NCI-H82 treated with DMSO at 0.1 percent for 48 hours (cell line): ENCODE measurements around the gene FIGLA.

Experiments
- DNase-seq: peaks from one replicate; lab custom pipeline; 2025; ENCODE audit not compliant: unreplicated experiment; lab: John Stamatoyannopoulos, UW

FIGLA gene, protein sequence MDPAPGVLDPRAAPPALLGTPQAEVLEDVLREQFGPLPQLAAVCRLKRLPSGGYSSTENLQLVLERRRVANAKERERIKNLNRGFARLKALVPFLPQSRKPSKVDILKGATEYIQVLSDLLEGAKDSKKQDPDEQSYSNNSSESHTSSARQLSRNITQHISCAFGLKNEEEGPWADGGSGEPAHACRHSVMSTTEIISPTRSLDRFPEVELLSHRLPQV

DNA sequence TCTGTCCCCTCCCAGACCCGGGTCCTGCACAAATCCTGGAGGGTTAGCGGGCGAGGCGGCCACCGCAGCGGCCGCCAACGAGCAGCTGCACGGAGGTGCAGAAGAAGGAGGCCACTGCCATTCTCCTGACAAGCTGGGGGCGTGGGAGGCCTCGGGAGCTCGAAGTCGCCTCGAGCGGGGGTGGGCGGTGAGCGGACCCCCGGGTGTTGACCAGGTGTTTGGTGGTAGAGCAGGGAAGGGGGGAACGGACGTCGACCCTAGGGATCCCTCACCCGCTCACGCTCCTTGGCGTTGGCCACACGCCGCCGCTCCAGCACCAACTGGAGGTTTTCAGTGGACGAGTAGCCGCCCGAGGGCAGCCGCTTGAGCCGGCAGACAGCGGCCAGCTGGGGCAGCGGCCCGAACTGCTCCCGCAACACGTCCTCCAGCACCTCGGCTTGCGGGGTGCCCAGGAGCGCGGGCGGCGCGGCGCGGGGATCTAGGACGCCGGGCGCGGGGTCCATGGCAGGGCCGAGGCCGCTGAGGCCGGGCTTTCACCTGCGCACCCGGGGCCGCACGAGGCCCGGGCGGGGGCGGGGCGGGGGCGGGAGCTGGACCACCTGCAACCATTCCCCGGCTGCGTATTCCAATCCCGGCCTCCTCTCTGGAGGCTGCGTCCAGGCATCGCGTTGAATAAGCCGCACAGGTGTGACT is at the start of gene FIGLA:
Gene FIGLA, minus strand, starts transcription at position 508 of the 693 bp plus-strand sequence. Its CDS starts 5 bp downstream, at position 503.
- no peak for DNase-seq

DNA sequence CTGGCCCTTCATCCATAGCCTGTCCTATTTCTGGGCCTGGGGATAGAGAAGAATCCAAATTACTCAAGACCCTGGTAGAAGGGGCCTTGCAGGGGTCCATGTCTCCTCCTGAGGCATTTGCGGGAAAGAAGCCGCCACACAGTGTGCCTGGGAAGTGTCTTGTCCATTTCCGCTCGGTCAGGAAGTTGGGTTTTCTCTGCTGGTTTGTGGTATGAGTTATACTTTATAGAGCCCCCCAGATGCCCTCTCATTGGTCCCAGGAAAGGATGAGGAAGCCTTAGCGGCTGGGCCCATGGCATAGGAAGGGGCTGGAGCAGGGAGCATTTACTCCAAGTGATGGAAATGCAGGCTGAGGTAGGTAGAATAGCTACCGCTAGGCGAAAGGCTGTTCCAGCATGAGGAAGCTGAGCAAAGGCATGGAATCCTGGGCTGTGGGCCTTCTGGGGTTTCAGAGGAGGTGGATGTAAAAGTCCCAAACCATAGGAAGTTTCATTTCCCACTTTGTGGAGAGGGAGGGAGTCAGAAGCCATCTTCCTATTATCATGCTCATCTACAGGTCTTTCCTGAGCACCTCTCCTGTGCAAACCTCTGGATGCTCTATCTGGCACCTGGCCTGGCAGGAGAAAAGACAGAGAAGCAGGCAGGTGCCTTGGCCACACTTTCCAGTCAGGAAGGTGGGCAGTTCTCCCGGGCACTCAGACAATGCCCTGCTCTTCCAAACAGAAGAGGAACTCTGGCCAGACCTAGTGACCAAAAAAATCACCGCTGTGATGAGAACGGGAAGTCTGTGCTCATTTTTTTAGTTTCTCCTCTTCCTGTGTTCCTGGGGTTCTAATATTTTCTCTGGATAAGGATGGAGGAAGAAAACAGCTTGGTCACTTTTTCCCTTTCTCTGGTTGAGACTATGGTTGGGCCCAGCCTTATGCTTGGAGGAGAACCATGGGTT is 47.8 kb upstream of the FIGLA start:
- DNase-seq = no peak

DNA sequence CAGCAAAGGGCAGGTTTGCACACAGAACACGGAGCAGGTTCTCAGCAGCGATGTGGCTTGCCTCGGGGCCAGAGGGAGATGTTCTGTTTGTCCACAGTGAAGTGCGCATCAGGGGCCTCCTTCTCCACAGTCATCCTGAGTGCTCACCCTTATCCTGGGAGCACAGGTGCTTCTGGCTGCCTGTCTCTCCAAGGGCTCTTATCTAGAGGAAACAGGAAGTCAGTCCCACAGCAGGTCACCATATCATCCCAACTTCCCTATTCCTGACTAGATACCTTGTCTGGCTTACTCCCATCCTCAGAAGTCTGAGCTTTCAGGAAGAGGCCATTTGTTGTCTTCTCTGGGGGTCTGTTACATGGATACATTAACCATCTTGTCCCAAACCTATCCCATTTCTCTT is 45.2 kb upstream of the FIGLA start, which contains the start of gene CD207:
Gene CD207, minus strand, starts transcription at position 174 of the 400 bp plus-strand sequence. Its CDS starts 40 bp downstream, at position 134.
- DNase-seq = no peak

DNA sequence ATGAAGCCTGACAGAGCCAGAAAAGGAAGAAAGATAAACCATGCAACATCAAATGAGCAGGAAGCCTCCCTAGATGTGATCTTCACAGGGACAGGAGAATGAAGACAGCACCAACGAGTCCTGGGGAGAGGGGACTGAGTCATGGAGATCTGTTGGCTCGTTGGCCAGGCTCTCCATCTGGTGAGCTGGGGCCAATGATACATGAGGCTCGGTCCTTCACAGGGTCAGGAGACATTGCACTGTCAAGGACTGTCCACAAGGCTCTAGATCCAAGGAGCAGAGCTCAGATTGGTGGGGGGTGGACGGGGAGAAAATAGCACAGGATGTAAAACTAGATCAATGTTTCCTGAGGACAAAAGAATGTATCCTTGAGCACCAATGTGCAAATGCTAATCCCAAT is 44.4 kb upstream of the FIGLA start:
- no peak for DNase-seq

DNA sequence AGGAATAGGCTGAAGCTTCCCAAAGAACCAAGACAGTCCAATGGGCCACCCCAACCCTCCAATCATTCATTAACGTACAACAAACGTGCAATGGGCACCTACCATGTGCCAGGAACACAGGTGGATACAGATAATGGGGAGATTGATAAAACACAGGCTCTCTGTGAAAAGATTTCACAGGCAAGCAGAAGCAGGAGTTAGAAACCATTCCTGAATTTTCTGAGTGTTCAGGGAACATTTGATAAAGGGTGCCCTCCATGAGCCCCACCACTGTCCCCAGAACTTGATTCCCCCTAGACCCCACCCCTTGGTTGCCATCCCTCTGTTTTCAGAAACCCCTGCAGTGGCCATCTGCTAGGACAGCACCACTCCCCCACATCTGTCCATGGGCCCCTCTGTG is 43.7 kb upstream of the FIGLA start:
- DNase-seq = no peak

DNA sequence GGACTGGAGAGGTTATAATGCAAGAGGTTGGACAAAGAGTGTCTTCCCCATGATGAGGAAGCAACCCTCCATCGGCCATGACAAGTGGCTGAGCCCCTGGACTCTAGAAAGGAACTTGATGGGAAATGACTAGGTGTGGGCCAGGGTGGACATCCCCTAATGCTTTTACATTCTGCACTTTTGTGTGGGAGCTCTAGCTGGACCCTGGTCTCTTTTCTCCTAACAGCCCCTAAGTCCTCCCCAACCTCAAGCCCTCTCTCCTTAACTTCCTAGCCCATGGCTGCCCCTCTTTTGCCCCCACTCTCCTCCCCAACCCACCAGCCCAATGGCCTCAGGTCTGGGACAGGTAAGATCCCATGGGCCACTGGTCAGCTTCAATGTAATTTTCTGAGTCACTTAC is 42.8 kb upstream of the FIGLA start:
- no peak for DNase-seq

DNA sequence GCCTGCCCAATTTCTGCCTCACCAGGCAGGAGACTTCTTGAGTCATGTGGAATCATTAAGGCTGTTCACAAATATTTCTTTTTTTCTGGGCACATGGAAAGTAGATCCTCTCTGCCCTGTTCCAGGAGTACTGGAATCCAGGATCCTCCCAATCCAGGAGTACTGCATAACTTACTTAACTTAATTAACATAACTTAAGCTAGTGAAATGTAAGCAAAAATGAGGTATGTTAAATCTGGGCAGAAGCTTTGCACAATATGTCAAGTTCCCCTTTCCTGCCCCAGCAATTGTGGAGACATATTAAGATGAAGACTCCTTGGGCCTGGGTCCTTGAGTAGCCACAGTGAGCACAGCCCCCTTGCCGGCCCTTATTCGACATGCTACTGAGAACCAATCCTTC is 41.9 kb upstream of the FIGLA start:
- DNase-seq = no peak

DNA sequence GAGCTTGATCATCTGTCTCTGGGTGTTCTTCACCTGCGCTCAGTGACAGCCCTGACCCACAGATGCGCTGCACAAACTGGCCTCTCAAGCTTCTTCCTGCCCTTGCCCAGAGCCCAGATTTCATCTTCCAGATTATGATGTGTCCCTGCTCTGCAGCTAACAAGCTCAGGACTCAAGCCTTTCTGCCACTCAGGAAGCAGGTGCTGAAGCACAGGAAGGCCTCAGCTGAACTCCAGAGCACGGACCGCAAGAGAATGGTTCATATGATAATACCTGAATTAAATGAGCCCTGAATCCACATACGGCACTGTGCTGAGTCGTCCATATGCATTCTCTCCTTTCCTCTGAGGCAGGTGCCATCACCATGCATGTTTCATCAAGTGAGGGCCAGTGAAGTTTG is 41.4 kb upstream of the FIGLA start:
- no peak for DNase-seq

DNA sequence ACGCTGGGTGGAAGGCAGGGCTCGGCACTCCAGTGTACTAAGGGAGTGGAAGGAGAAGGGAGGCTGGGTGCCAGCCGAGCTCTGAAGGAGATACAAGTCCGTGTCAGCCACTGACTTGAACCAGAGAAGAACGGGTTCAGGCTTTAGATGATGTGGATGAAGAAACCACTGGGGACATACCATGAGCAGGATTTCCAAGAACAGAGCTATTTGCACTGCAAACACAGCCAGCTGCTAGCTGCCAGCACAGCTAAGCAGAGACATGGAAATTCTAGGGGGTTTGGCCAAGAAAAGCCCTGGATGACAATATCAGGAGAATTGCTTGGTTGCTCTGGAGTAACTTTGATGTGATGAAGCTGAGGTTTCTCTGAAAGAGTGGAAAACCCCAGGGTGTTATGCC is 39.9 kb upstream of the FIGLA start:
- DNase-seq = no peak

DNA sequence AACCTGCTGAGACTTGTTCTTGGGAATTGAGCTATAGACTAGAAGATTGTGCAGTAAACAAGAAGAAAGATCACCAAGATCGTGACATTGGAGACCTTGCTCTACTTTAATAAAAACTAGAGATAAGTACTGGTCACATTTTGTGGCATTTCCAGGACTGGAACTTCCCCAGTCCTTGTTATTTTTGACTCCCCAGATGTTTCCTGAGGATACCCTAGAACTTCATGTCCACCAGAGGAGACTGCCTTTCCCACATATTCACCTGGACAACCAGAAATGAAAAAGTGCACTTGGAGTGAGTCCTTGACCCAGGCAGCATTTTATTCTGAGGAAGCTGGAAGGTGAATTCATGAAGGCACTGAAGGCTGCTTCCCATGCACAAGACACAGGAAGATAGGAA is 39.5 kb upstream of the FIGLA start:
- no peak for DNase-seq

DNA sequence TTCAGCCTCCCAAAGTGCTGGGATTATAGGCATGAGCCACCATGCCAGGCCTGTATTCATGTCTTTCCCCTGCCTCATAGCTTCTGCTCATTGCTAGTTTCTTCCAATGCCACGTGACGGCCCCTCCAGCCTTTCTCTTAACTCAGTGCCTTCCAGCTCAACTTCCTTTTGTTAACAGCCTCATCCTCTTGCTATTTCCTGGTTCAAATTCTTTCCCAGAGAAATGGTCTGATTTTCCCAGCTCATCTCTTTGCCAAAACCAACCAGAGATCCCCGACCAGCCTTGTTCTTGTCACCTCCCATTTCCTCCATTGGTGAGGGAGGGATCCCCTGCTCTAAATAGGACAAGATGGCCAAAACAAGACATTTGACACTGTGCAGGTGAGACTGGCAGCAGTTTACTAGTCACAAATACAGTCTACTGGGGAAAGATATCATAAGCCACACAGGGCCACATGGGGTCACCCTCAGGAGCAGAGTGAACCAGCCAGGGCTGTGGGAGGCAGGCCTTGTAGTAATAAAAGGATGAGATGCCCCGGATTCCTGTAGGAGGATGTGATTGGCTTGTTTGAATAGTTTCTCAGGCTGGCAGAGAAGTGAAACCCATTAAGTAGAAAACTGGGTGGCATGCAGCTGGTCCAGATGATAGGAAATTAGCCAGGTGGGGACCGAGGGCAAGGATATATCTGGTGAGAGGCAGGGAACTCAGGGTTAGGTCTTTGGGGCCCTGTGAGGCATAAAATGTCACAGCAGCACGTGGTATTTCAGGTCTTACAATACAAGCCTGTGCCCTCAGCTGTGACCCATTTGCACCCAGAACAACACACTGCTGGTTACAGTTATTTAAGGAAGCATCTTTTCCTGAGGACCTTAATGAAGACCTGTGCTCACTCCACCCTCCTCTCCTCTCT is 38.7 kb upstream of the FIGLA start:
- DNase-seq = no peak

DNA sequence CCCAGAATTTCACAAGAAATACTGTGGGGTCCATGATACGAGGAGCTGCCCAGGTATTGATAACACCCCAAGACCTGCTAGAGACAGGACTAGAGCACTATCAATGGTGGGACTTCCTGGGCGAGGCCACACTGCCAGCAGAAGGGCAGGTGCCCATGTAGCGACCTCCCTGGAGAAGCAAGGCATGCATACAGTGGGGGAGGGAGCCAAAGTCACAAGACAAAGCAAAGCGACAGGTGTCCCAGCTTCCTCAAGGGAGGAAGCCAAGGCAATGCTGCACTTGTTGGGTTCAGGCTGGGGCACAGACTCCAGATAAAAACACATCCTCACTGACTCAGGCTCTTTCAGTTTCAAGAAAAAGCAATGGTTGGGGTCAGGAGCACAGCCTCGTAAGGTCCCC is 37.7 kb upstream of the FIGLA start:
- DNase-seq = no peak

DNA sequence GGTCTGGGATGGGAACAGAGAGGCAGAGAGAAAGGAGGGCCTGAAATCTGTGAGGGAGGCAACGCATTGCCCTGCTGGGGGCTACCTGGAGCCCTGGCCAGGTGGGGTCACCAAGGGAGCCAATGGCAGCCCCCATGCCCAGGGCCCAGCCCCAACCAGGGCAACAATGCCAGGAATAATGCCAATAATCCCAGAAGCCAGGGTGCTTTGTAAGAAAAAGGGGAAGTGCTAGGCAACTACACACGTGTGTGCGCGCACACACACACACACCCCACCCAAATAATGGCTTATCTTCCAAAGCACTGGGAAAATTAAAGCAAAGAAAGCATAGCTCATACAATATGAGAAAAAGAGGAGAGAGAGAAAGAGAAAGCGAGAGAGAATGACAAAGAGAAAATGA is 36.9 kb upstream of the FIGLA start:
- DNase-seq = no peak

DNA sequence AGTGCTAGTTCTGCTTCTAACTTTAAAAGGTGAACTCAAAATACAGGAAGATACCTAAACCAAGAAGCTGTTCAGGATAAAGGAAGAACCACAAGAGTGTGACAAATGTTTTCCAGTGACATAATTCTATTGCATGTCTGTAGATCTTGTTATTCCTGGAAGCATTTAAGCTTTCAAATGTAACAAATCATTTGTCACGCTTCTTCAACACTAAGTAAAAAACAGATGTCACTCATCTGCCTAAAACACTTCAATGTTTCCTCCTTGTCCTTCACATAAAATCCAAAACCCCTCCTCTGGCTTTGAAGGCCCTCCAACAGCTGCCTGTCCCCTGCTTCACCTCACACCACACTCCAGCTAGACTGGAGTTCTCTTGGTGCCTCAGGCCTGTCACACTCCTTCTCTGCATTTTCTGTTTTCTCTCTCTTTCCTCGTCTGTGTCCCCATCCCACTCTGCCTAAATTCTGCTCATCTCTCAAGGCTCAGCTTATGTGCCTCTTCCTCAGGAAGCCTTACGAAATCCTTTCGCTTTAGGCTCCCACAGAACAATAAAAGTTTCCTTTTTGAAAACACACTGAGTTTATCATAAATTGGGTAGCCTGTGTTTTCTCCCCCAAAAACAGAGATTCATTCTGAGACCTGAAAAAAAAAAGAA is 36.4 kb upstream of the FIGLA start:
- no peak for DNase-seq

DNA sequence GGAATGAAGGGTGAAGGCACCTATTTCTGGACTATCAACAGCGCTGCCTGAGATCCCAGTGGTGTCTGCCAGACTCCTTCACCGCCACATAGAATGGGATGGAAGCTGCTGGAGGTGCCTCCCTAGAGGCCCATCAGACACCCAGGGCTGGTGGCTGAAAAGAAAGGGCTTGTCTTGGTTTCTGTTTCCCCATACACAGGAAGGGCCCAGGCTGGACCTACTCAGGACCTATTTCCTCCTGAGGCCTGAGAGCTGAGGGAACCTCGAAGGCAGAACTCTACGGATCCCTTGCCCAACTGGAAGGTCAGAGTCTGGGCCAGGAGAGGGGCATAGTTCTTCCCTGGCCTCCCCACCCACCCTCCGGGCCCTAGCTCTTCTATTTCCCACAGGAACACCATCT is 32.8 kb upstream of the FIGLA start:
- no peak for DNase-seq

DNA sequence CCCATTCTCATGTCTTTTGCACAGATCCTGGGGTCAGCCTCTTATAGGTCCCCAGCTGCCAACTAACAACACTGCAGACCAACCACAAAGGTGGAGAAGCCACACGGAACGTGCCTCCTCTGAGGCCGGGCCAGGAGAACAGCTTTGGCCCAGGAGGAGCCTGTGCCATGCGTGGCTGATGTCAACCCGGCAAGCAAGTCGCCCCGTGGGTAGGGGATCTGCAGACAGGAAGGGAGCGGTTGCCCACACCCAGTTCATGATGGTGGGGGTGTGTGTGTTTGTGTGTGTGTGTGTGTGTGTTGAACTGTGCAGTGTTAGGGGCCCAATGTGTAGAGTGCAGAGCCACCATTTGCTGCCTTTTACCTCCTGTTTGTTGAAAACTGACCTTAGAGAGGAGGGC is 32.4 kb upstream of the FIGLA start:
- DNase-seq = no peak

DNA sequence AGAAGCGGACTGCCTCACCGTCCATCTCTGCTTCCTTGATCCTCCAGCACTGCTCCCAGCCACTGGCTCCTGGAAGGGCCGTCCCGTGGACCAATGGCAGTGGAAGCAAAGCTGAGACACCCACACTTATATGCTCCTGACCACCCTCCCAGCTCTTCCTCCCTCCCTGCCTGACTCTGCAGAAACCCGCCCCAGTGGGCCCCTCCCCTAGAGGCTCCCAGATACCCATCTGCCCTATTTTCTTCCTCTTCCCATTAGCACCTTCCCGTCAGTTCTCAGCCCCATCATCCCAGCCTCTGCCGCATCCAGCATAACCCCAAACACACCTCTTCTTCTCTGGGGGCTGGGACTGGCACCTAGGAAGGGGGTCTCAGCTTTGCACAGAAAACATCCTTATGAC is 30.1 kb upstream of the FIGLA start, which contains the start of gene CLEC4F:
Gene CLEC4F, minus strand, starts transcription at position 101 of the 400 bp plus-strand sequence. Its CDS starts 76 bp downstream, at position 25.
- DNase-seq = no peak

DNA sequence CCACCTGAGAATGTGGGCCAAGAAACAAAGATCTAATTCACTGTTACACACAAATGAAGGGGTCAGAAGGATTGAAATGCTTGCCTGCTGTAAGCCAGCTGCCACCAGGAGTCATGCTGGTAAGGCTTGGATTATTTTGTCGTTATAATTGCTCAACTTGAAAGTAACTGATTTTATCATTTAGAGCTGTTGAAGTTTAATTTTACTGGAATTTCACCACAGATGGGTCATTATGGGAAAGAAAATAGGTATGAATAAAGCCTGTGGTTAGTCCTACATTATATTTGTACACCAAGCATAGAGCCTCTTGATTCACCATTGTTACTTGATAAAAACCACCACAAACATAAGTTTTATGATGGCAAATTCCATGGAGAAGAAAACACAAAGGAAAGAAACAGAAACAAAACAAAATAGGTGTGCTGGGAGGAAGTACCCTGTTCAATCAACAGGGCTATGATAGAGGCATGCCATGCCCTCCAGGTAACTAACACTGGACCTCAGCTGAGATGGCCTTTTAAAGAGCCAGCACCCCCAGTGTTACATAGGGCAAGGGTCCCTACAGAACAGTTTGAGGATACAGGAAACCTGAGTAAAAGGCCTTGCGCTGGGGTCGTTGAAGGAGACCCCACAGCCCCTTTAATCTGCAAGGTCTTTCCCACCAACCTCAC is 27.0 kb upstream of the FIGLA start:
- no peak for DNase-seq

DNA sequence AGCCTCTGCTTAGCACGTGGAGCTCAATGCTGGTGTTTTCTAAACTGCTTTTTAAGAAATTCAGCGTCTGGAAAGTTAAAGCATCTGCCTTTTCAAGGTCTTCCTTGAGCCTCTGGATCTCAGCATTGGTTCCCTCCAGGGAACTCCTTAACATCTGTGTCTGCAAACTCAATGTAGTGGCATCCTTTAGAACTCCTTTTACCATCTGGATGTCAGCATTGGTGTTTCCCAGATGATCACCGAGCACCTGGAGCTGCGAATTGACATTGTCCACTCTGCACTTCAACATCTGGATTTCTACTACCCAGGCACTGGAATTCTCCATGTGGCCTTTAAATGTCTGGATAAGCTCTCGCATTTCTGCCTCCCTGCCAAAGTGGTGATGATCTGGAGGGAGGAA is 26.3 kb upstream of the FIGLA start:
- DNase-seq = no peak
